Ishikawa (cell line): ENCODE results near the gene LSAMP.

Experiments used
- CEBPB ChIP-seq: IDR thresholded peaks from 2 replicates; pipeline ENCODE4 v1.6.1; 2012
- CREB1 ChIP-seq: IDR thresholded peaks from 2 replicates; pipeline ENCODE4 v1.6.1; 2012; ENCODE audit warnings: low read depth
- EGR1 ChIP-seq: IDR thresholded peaks from 2 replicates; pipeline ENCODE4 v1.6.1; 2012
- FOXM1 ChIP-seq: IDR thresholded peaks from 2 replicates; pipeline ENCODE4 v1.6.1; 2012; ENCODE audit warnings: low read depth, borderline replicate concordance
- RAD21 ChIP-seq: IDR thresholded peaks from 2 replicates; pipeline ENCODE4 v1.6.1; 2012; ENCODE audit warnings: low read depth
- TEAD4 ChIP-seq: IDR thresholded peaks from 2 replicates; pipeline ENCODE4 v1.6.1; 2012
- ZBTB7A ChIP-seq: IDR thresholded peaks from 2 replicates; pipeline ENCODE4 v1.6.1; 2012; ENCODE audit warnings: low read depth
- TF ChIP-seq, protein P1 (sequence below): IDR thresholded peaks from 2 replicates; pipeline ENCODE4 v1.6.1; 2012

DNA sequence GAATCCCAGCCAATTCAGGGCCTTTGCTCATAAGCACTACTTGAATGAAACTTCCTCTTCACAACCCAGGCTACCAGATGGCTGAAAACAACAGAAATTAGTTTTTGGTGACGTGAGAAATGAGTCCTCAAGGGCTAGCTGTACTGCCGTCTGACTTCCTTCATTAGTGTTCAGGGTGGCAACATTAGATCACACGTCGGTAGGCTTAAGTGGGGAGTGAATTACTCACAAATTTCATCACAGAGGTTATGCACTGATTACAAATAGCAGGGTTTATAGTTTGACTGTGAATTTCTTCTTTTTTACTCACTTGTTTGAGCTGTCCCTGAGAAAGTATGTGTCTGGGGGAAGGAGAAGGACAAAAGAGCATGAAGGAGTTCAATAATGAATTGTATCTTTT, 424.8 kb downstream of the LSAMP start:
- TF ChIP-seq TEAD4 (no peak), RAD21 (no peak), CEBPB (no peak), ZBTB7A (no peak), CREB1 (no peak), FOXM1 (no peak), EGR1 (no peak)
- TF ChIP-seq, protein P1, sequence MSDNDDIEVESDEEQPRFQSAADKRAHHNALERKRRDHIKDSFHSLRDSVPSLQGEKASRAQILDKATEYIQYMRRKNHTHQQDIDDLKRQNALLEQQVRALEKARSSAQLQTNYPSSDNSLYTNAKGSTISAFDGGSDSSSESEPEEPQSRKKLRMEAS: no peak
